GM12878 (cell line): ENCODE measurements around the gene MBNL1. TPM values are rescaled to one million over a fixed set of nuclear protein-coding genes. Genes with fewer than 3 reads are reported as not detected.

ENCODE experiments used
- ATAC-seq: fragments of 200-7000 bp; cut with Tn5 transposase; 3 replicates; pipeline ENCODE4 v1.9.1; 2020; ENCODE audit warnings: mild to moderate bottlenecking, moderate library complexity
- BruUV-seq: library from RNA; stranded (reverse); fragments of 400-500 nt; replicated peaks from 2 replicates; lab custom pipeline; 2021; lab: Mats Ljungman, UMichigan
- CTCF ChIA-PET: fragments of 300-600 bp; sonication (Branson Sonifier 250); formaldehyde crosslinking; extraction: SDS; loops from one replicate; lab custom pipeline; 2021; ENCODE audit warnings: inconsistent platforms; lab: Yijun Ruan, JAX
- POLR2A ChIA-PET: fragments of 350-600 bp; formaldehyde crosslinking; extraction: SDS; loops from one replicate; lab custom pipeline; 2021; ENCODE audit warnings: inconsistent platforms; lab: Charles Lee
- RAD21 ChIA-PET: fragments of 300-600 bp; sonication (Branson Sonifier 250); formaldehyde crosslinking; loops from one replicate; lab custom pipeline; 2023; ENCODE audit warnings: antibody characterized with exemption; ENCODE audit not compliant: unreplicated experiment; lab: Charles Lee
- SMC1A ChIA-PET: fragments of 300-600 bp; sonication (Branson Sonifier 250); formaldehyde crosslinking; loops from one replicate; lab custom pipeline; 2023; ENCODE audit not compliant: unreplicated experiment, uncharacterized antibody; lab: Charles Lee
- DNase-seq: peaks from one replicate; pipeline ENCODE4 v3.0.0-alpha.2; 2011; ENCODE audit warnings: low read depth, low spot score
- FAIRE-seq: peaks from 3 replicates; lab custom pipeline; 2011; peaks lifted over from hg19 to GRCh38; lab: Jason Lieb, UNC
- H2AFZ ChIP-seq: 2 replicates; pipeline ENCODE4 v1.6.0; 2011; ENCODE audit warnings: low read depth, low read length, control low read depth; ENCODE audit not compliant: control insufficient read depth
- H3K27ac ChIP-seq: 2 replicates; pipeline ENCODE4 v1.5.1; 2011; ENCODE audit warnings: control low read depth; ENCODE audit not compliant: control insufficient read depth, insufficient read depth
- H3K27me3 ChIP-seq, 2 experiments: replicated peaks in 1 of 2; 2 replicates each; pipeline versions ENCODE4 v1.6.0 to v1.6.1; 2011; ENCODE audit warnings: low read length in 1 of 2; ENCODE audit not compliant: control insufficient read depth in 2 of 2, insufficient read depth in 2 of 2
- H3K36me3 ChIP-seq, 2 experiments: 2 replicates each; pipeline ENCODE4 v1.5.1; 2011; ENCODE audit warnings: low read length in 1 of 2; ENCODE audit not compliant: control insufficient read depth in 2 of 2, insufficient read depth in 2 of 2
- H3K4me1 ChIP-seq: 2 replicates; pipeline ENCODE4 v1.6.1; 2011; ENCODE audit warnings: mild to moderate bottlenecking, low read length, moderate library complexity, mixed read lengths; ENCODE audit not compliant: control insufficient read depth, insufficient read depth
- H3K4me2 ChIP-seq: 2 replicates; pipeline ENCODE4 v1.6.0; 2011; ENCODE audit warnings: control low read depth; ENCODE audit not compliant: control insufficient read depth, insufficient read depth
- H3K4me3 ChIP-seq: fragments of 200-600 bp; sonication (generic); 2 replicates; pipeline ENCODE4 v1.5.1; 2016
- H3K79me2 ChIP-seq: 2 replicates; pipeline ENCODE4 v1.6.0; 2011; ENCODE audit warnings: low read length; ENCODE audit not compliant: control insufficient read depth, insufficient read depth
- H3K9ac ChIP-seq: 2 replicates; pipeline ENCODE4 v1.8.0; 2011; ENCODE audit warnings: low read length, control low read depth, mixed read lengths; ENCODE audit not compliant: control insufficient read depth, insufficient read depth
- H3K9me3 ChIP-seq: replicated peaks from 3 replicates; pipeline ENCODE4 v1.5.1; 2011; ENCODE audit warnings: mild to moderate bottlenecking, low read length; ENCODE audit not compliant: control insufficient read depth, insufficient read depth
- H4K20me1 ChIP-seq: 2 replicates; pipeline ENCODE4 v1.6.0; 2011; ENCODE audit not compliant: control insufficient read depth, insufficient read depth
- BHLHE40 ChIP-seq, 2 experiments: fragments of 450-650 bp in 1 of 2; IDR thresholded peaks; 2 replicates each; pipeline ENCODE4 v1.6.1; 2011 to 2017; ENCODE audit warnings: low read depth in 2 of 2, borderline replicate concordance in 1 of 2, improper control_type of control experiment in 1 of 2, low read length in 1 of 2, mild to moderate bottlenecking in 1 of 2
- CEBPB ChIP-seq, 2 experiments: fragments of 150-350 bp in 1 of 2; IDR thresholded peaks; 2 replicates each; pipeline ENCODE4 v1.6.1; 2012 to 2014; ENCODE audit warnings: low read depth in 2 of 2, low read length in 2 of 2, borderline replicate concordance in 1 of 2, inconsistent platforms in 1 of 2
- EGR1 ChIP-seq, 2 experiments: IDR thresholded peaks; 1 replicate in 1 of 2; 2 replicates in 1 of 2; pipeline ENCODE4 v1.6.1; 2011 to 2012; ENCODE audit warnings: low read depth in 2 of 2, low read length in 2 of 2, borderline replicate concordance in 1 of 2, mild to moderate bottlenecking in 1 of 2, moderate library complexity in 1 of 2
- EP300 ChIP-seq, 2 experiments: fragments of 150-350 bp in 1 of 2; IDR thresholded peaks; 2 replicates each; pipeline ENCODE4 v1.6.1; 2011 to 2012; ENCODE audit warnings: low read depth in 2 of 2, low read length in 2 of 2, borderline replicate concordance in 1 of 2, improper control_type of control experiment in 1 of 2, inconsistent platforms in 1 of 2; ENCODE audit not compliant: control insufficient read depth in 1 of 2
- MEF2B ChIP-seq: fragments of 450-650 bp; IDR thresholded peaks from 2 replicates; pipeline ENCODE4 v1.6.1; 2018; ENCODE audit warnings: mild to moderate bottlenecking, moderate library complexity; ENCODE audit not compliant: partially characterized antibody, poor library complexity, severe bottlenecking
- SMAD1 ChIP-seq: fragments of 450-650 bp; IDR thresholded peaks from 2 replicates; pipeline ENCODE4 v1.6.1; 2018; ENCODE audit warnings: mild to moderate bottlenecking, low read depth; ENCODE audit not compliant: partially characterized antibody
- SREBF1 ChIP-seq: IDR thresholded peaks from 2 replicates; pipeline ENCODE4 v1.6.1; 2012; ENCODE audit warnings: mild to moderate bottlenecking, low read length
- SUPT20H ChIP-seq: IDR thresholded peaks from 2 replicates; pipeline ENCODE4 v1.6.1; 2011; ENCODE audit warnings: low read depth, mild to moderate bottlenecking, low read length, moderate library complexity, borderline replicate concordance; ENCODE audit not compliant: control insufficient read depth
- WRNIP1 ChIP-seq: IDR thresholded peaks from 2 replicates; pipeline ENCODE4 v1.6.1; 2011; ENCODE audit warnings: low read depth, low read length, improper control_type of control experiment, borderline replicate concordance
- ZNF24 ChIP-seq: fragments of 450-650 bp; IDR thresholded peaks from 2 replicates; pipeline ENCODE4 v1.6.1; 2017; ENCODE audit warnings: antibody characterized with exemption, mild to moderate bottlenecking
- WGBS: methylation state at CpG from one replicate; pipeline ENCODE4 v1.1.6; 2016; ENCODE audit warnings: low lambda C conversion rate; ENCODE audit not compliant: insufficient replicate concordance, insufficient coverage; ENCODE audit errors: missing lambda C conversion rate; 5-methylcytosine and 5-hydroxymethylcytosine counted together
- in situ Hi-C: fragments of 300-500 bp; cut with MboI; formaldehyde crosslinking; loops from 9 replicates; pipeline ENCODE4 v1.14.3; 2018; ENCODE audit warnings: mixed read lengths
- intact Hi-C: fragments of 100-400 bp; cut with micrococcal nuclease; formaldehyde crosslinking; loops from one replicate; pipeline ENCODE4 v1.14.2; 2022; ENCODE audit not compliant: unreplicated experiment
- polyA plus RNA-seq, 11 experiments: library from polyadenylated mRNA; depleted of rRNA in 4 of 11; unstranded in 6 of 11; stranded (reverse) in 5 of 11; fragments of >200 nt; fragmentation: Nextera tagmentation in 4 of 11; fragmentation: Illumina TruSeq in 1 of 11; extraction: Ambion mirVana in 4 of 11; extraction: Trizol in 1 of 11; gene quantifications; 1 replicate in 1 of 11; 2 replicates in 10 of 11; pipeline versions ENCODE4 v1.2.1 to v1.2.3, GENCODE V29; 2011 to 2016; ENCODE audit warnings: inconsistent platforms in 2 of 11, missing spikeins in 2 of 11, low read depth in 1 of 11
- total RNA-seq, 4 experiments: library from RNA; depleted of rRNA in 3 of 4; stranded (reverse); fragments of >200 nt in 3 of 4; fragmentation: Illumina TruSeq in 1 of 4; extraction: Trizol in 1 of 4; gene quantifications; 2 replicates each; pipeline versions ENCODE4 v1.2.1 to v1.2.3, GENCODE V29; 2013 to 2021
- TF ChIP-seq, protein P1 (sequence below): fragments of 450-650 bp; IDR thresholded peaks from 2 replicates; pipeline ENCODE4 v1.6.1; 2014; ENCODE audit warnings: mild to moderate bottlenecking
- TF ChIP-seq, protein P2 (sequence below): IDR thresholded peaks from 2 replicates; pipeline ENCODE4 v1.6.1; 2012; ENCODE audit warnings: low read depth, low read length, improper control_type of control experiment
- TF ChIP-seq, protein P3 (sequence below): fragments of 450-650 bp; formaldehyde crosslinking; IDR thresholded peaks from 2 replicates; pipeline ENCODE4 v1.4.0; 2020; ENCODE audit warnings: mild to moderate bottlenecking, moderate library complexity
- TF ChIP-seq, protein P4 (sequence below): IDR thresholded peaks from 2 replicates; pipeline ENCODE4 v1.6.1; 2012; ENCODE audit warnings: low read depth, low read length, improper control_type of control experiment

The MBNL1 gene
- total and polyA plus RNA-seq, 10 of the 15 experiments (the other 5 are each of a cell fraction or from before 2014, with no cell fraction given), result 59.6 to 337 (median 143) TPM

DNA sequence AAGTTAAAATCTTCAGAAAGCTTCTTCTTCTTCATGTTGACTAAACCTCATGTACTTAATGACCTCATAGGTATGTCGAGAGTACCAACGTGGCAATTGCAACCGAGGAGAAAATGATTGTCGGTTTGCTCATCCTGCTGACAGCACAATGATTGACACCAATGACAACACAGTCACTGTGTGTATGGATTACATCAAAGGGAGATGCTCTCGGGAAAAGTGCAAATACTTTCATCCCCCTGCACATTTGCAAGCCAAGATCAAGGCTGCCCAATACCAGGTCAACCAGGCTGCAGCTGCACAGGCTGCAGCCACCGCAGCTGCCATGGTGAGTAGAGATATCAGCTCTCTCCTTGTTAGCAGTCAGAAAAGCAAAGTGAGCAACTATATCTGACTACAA lies 176.5 kb downstream of the MBNL1 start:
- Histone ChIP-seq H4K20me1 (no peaks in the 10 kb centered on the region), H3K4me1 (peaks cover 13% of the 10 kb centered on the region; the same call in 1 of the 2 replicates), H3K9me3 (peaks cover 3% of the 10 kb centered on the region), H3K27ac (no peak overlapping the region), H2AFZ (no peak overlapping the region), H3K79me2 (peaks cover 45% of the 10 kb centered on the region), H3K36me3 (peaks cover 4 to 14% of the 10 kb centered on the region in 2 experiments), H3K4me3 (no peak overlapping the region), H3K4me2 (no peak overlapping the region), H3K9ac (no peak overlapping the region), H3K27me3 (no peaks in the 10 kb centered on the region)
- ATAC-seq (no peak), FAIRE-seq (no peak), DNase-seq (no peak)
- WGBS, result 83% methylated on average over 6 of the region's 6 CpGs
- ChIA-PET SMC1A (interaction anchor here (0.5 to 7.9 kb wide), 15 partner anchors 13 to 384 kb away, joined by 3 to 211 read pairs (median 5); no protein-coding TSS in a partner anchor), RAD21 (interaction anchor here (1.1 to 8.4 kb wide), 4 partner anchors 261 to 374 kb away, joined by 3 to 86 read pairs (median 6); no protein-coding TSS in a partner anchor), CTCF (interaction anchor here (1.1 to 13.5 kb wide), 12 partner anchors 12 to 526 kb away, joined by 3 to 282 read pairs (median 10); no protein-coding TSS in a partner anchor), POLR2A (no interaction called here)
- BruUV-seq, result no TSS peak
- intact Hi-C loops (no loop called here), in situ Hi-C loops (no loop called here)
- no peak for TF ChIP-seq MEF2B
- TF ChIP-seq, protein P1, sequence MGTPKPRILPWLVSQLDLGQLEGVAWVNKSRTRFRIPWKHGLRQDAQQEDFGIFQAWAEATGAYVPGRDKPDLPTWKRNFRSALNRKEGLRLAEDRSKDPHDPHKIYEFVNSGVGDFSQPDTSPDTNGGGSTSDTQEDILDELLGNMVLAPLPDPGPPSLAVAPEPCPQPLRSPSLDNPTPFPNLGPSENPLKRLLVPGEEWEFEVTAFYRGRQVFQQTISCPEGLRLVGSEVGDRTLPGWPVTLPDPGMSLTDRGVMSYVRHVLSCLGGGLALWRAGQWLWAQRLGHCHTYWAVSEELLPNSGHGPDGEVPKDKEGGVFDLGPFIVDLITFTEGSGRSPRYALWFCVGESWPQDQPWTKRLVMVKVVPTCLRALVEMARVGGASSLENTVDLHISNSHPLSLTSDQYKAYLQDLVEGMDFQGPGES, result no peak
- TF ChIP-seq SUPT20H, result no peak
- TF ChIP-seq SREBF1, result no peak
- TF ChIP-seq EP300 (IDR thresholded peaks at IDR 0.05; ENCODE audit: borderline replicate concordance in 1 of 2, control insufficient read depth in 1 of 2, low read depth in 2 of 2, low read length in 2 of 2), result no peak
- no peak for TF ChIP-seq BHLHE40 (IDR thresholded peaks at IDR 0.05; ENCODE audit: borderline replicate concordance in 1 of 2, low read depth in 2 of 2, low read length in 1 of 2)
- TF ChIP-seq, protein P2, sequence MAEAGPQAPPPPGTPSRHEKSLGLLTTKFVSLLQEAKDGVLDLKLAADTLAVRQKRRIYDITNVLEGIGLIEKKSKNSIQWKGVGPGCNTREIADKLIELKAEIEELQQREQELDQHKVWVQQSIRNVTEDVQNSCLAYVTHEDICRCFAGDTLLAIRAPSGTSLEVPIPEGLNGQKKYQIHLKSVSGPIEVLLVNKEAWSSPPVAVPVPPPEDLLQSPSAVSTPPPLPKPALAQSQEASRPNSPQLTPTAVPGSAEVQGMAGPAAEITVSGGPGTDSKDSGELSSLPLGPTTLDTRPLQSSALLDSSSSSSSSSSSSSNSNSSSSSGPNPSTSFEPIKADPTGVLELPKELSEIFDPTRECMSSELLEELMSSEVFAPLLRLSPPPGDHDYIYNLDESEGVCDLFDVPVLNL, result no peak
- TF ChIP-seq, protein P3, sequence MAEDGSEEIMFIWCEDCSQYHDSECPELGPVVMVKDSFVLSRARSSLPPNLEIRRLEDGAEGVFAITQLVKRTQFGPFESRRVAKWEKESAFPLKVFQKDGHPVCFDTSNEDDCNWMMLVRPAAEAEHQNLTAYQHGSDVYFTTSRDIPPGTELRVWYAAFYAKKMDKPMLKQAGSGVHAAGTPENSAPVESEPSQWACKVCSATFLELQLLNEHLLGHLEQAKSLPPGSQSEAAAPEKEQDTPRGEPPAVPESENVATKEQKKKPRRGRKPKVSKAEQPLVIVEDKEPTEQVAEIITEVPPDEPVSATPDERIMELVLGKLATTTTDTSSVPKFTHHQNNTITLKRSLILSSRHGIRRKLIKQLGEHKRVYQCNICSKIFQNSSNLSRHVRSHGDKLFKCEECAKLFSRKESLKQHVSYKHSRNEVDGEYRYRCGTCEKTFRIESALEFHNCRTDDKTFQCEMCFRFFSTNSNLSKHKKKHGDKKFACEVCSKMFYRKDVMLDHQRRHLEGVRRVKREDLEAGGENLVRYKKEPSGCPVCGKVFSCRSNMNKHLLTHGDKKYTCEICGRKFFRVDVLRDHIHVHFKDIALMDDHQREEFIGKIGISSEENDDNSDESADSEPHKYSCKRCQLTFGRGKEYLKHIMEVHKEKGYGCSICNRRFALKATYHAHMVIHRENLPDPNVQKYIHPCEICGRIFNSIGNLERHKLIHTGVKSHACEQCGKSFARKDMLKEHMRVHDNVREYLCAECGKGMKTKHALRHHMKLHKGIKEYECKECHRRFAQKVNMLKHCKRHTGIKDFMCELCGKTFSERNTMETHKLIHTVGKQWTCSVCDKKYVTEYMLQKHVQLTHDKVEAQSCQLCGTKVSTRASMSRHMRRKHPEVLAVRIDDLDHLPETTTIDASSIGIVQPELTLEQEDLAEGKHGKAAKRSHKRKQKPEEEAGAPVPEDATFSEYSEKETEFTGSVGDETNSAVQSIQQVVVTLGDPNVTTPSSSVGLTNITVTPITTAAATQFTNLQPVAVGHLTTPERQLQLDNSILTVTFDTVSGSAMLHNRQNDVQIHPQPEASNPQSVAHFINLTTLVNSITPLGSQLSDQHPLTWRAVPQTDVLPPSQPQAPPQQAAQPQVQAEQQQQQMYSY (CRISPR knock-in tag), result no peak
- TF ChIP-seq WRNIP1, result no peak
- no peak for TF ChIP-seq CEBPB (IDR thresholded peaks at IDR 0.05; ENCODE audit: borderline replicate concordance in 1 of 2, low read depth in 2 of 2, low read length in 2 of 2)
- no peak for TF ChIP-seq ZNF24
- TF ChIP-seq EGR1 (IDR thresholded peaks at IDR 0.05; ENCODE audit: borderline replicate concordance in 1 of 2, low read depth in 2 of 2, low read length in 2 of 2), result no peak
- no peak for TF ChIP-seq SMAD1
- TF ChIP-seq, protein P4, sequence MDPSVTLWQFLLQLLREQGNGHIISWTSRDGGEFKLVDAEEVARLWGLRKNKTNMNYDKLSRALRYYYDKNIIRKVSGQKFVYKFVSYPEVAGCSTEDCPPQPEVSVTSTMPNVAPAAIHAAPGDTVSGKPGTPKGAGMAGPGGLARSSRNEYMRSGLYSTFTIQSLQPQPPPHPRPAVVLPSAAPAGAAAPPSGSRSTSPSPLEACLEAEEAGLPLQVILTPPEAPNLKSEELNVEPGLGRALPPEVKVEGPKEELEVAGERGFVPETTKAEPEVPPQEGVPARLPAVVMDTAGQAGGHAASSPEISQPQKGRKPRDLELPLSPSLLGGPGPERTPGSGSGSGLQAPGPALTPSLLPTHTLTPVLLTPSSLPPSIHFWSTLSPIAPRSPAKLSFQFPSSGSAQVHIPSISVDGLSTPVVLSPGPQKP, result no peak
